H9 (cell line): ENCODE data around the gene CCDC33. TPM values are rescaled to one million over a fixed set of nuclear protein-coding genes. Genes with fewer than 3 reads are reported as not detected.

Experiments used
- DNase-seq: peaks from one replicate; pipeline ENCODE4 v3.0.0-alpha.2; 2017
- H2AFZ ChIP-seq: one replicate; pipeline ENCODE4 v1.6.1; 2013; ENCODE audit warnings: mild to moderate bottlenecking, low read length, control low read depth, moderate library complexity
- H2AK5ac ChIP-seq: 2 replicates; pipeline ENCODE4 v1.6.1; 2013; ENCODE audit warnings: low read length, control low read depth, mixed read lengths; ENCODE audit not compliant: insufficient read length
- H2BK120ac ChIP-seq: one replicate; pipeline ENCODE4 v1.6.1; 2013; ENCODE audit warnings: low read depth, mild to moderate bottlenecking, low read length, control low read depth, inconsistent platforms; ENCODE audit not compliant: poor library complexity, severe bottlenecking
- H2BK12ac ChIP-seq: 2 replicates; pipeline ENCODE4 v1.6.1; 2013; ENCODE audit warnings: low read length, control low read depth, mixed read lengths, low read depth; ENCODE audit not compliant: insufficient read length
- H2BK15ac ChIP-seq: 2 replicates; pipeline ENCODE4 v1.6.1; 2013; ENCODE audit warnings: low read depth, low read length, control low read depth
- H2BK20ac ChIP-seq: one replicate; pipeline ENCODE4 v1.6.1; 2013; ENCODE audit warnings: low read depth, mild to moderate bottlenecking, low read length, control low read depth, inconsistent platforms; ENCODE audit not compliant: poor library complexity, severe bottlenecking
- H2BK5ac ChIP-seq: 2 replicates; pipeline ENCODE4 v1.6.1; 2013; ENCODE audit warnings: low read length, control low read depth, mixed read lengths; ENCODE audit not compliant: insufficient read length
- H3K14ac ChIP-seq: 2 replicates; pipeline ENCODE4 v1.6.1; 2013; ENCODE audit warnings: low read length, control low read depth; ENCODE audit not compliant: insufficient read depth
- H3K18ac ChIP-seq: 2 replicates; pipeline ENCODE4 v1.6.1; 2013; ENCODE audit warnings: low read depth, mild to moderate bottlenecking, mixed read lengths, low read length, control low read depth; ENCODE audit not compliant: insufficient read length
- H3K23ac ChIP-seq: 2 replicates; pipeline ENCODE4 v1.6.1; 2013; ENCODE audit warnings: low read length, control low read depth, mixed read lengths, low read depth; ENCODE audit not compliant: insufficient read length
- H3K23me2 ChIP-seq: 2 replicates; pipeline ENCODE4 v1.6.1; 2013; ENCODE audit warnings: low read depth, mild to moderate bottlenecking, mixed read lengths, low read length, control low read depth; ENCODE audit not compliant: insufficient read length, poor library complexity, severe bottlenecking
- H3K27ac ChIP-seq: 2 replicates; pipeline ENCODE4 v1.5.1; 2013; ENCODE audit warnings: low read length, control low read depth, mixed read lengths, low read depth; ENCODE audit not compliant: insufficient read length
- H3K27me3 ChIP-seq: 2 replicates; pipeline ENCODE4 v1.6.1; 2013; ENCODE audit warnings: low read length, control low read depth, inconsistent platforms; ENCODE audit not compliant: insufficient read depth
- H3K4ac ChIP-seq: 2 replicates; pipeline ENCODE4 v1.6.1; 2013; ENCODE audit warnings: low read depth, mild to moderate bottlenecking, control low read depth, inconsistent platforms, low read length, moderate library complexity
- H3K4me1 ChIP-seq: 2 replicates; pipeline ENCODE4 v1.6.1; 2013; ENCODE audit warnings: low read length, control low read depth, inconsistent platforms; ENCODE audit not compliant: insufficient read depth
- H3K4me2 ChIP-seq: 2 replicates; pipeline ENCODE4 v1.6.1; 2013; ENCODE audit warnings: low read length, control low read depth, mixed read lengths; ENCODE audit not compliant: insufficient read length, insufficient read depth
- H3K56ac ChIP-seq: 2 replicates; pipeline ENCODE4 v1.6.1; 2013; ENCODE audit warnings: low read depth, mild to moderate bottlenecking, mixed read lengths, low read length, control low read depth; ENCODE audit not compliant: insufficient read length
- H3K79me1 ChIP-seq: 2 replicates; pipeline ENCODE4 v1.6.1; 2013; ENCODE audit warnings: low read depth, mild to moderate bottlenecking, moderate library complexity, low read length, control low read depth, inconsistent platforms; ENCODE audit not compliant: insufficient read depth, poor library complexity, severe bottlenecking
- H3K79me2 ChIP-seq: 2 replicates; pipeline ENCODE4 v1.6.1; 2013; ENCODE audit warnings: low read length, control low read depth, inconsistent platforms; ENCODE audit not compliant: insufficient read depth
- H3K9ac ChIP-seq: 2 replicates; pipeline ENCODE4 v1.6.1; 2013; ENCODE audit warnings: low read length, control low read depth, mixed read lengths; ENCODE audit not compliant: insufficient read length; ENCODE audit errors: extremely low read depth
- H3K9me3 ChIP-seq: one replicate; pipeline ENCODE4 v1.6.1; 2013; ENCODE audit warnings: low read depth, low read length, inconsistent platforms; ENCODE audit not compliant: control insufficient read depth
- H3T11ph ChIP-seq: one replicate; pipeline ENCODE4 v1.6.1; 2013; ENCODE audit warnings: mild to moderate bottlenecking, low read length, control low read depth, inconsistent platforms
- H4K20me1 ChIP-seq: one replicate; pipeline ENCODE4 v1.6.1; 2013; ENCODE audit not compliant: control insufficient read depth, insufficient read length, insufficient read depth
- H4K5ac ChIP-seq: 2 replicates; pipeline ENCODE4 v1.6.1; 2013; ENCODE audit warnings: low read depth, mild to moderate bottlenecking, mixed read lengths, low read length, control low read depth; ENCODE audit not compliant: insufficient read length
- H4K8ac ChIP-seq: replicated peaks from 2 replicates; pipeline ENCODE4 v1.6.1; 2013; ENCODE audit warnings: low read length, control low read depth, mixed read lengths, low read depth; ENCODE audit not compliant: insufficient read length
- H4K91ac ChIP-seq: 2 replicates; pipeline ENCODE4 v1.6.1; 2013; ENCODE audit warnings: low read depth, mild to moderate bottlenecking, moderate library complexity, mixed read lengths, low read length, control low read depth; ENCODE audit not compliant: insufficient read length
- H3K27ac Mint-ChIP-seq, 3 experiments: 2 replicates in 2 of 3; 3 replicates in 1 of 3; pipeline ENCODE4 v1.8.0; 2020 to 2021; ENCODE audit warnings: mixed read lengths in 3 of 3, mild to moderate bottlenecking in 1 of 3, moderate library complexity in 1 of 3
- H3K27me3 Mint-ChIP-seq: 2 replicates; pipeline ENCODE4 v1.8.0; 2021; ENCODE audit warnings: low read depth, mild to moderate bottlenecking, moderate library complexity, mixed read lengths
- H3K36me3 Mint-ChIP-seq, 3 experiments: 2 replicates in 2 of 3; 3 replicates in 1 of 3; pipeline ENCODE4 v1.8.0; 2020 to 2021; ENCODE audit warnings: low read depth in 3 of 3, mixed read lengths in 3 of 3; ENCODE audit not compliant: insufficient read depth in 1 of 3
- H3K4me1 Mint-ChIP-seq, 2 experiments: 2 replicates each; pipeline ENCODE4 v1.8.0; 2020; ENCODE audit warnings: mixed read lengths in 2 of 2
- H3K4me3 Mint-ChIP-seq, 2 experiments: 2 replicates in 1 of 2; 3 replicates in 1 of 2; pipeline ENCODE4 v1.8.0; 2020 to 2021; ENCODE audit warnings: mild to moderate bottlenecking in 2 of 2, mixed read lengths in 2 of 2, moderate library complexity in 1 of 2
- H3K9me3 Mint-ChIP-seq, 2 experiments: 2 replicates in 1 of 2; 3 replicates in 1 of 2; pipeline ENCODE4 v1.8.0; 2020; ENCODE audit warnings: mild to moderate bottlenecking in 2 of 2, mixed read lengths in 2 of 2, moderate library complexity in 1 of 2
- WGBS: extraction: QIAGEN DNeasy Blood & Tissue Kit; methylation state at CpG from one replicate; pipeline ENCODE4 v1.1.7; 2013; ENCODE audit warnings: missing lambda C conversion rate, low lambda C conversion rate, mixed read lengths; ENCODE audit not compliant: insufficient read length; ENCODE audit errors: extremely low coverage; 5-methylcytosine and 5-hydroxymethylcytosine counted together
- total RNA-seq: library from RNA; stranded (reverse); gene quantifications from 2 replicates; pipeline ENCODE4 v1.2.1, GENCODE V29; 2021
- TF ChIP-seq, protein P1 (sequence below): fragments of 200-600 bp; sonication (generic); conservative IDR thresholded peaks from 3 replicates; pipeline ENCODE4 v1.8.0; 2021; ENCODE audit warnings: antibody characterized with exemption, mild to moderate bottlenecking

CCDC33 gene
- total RNA-seq, 1 experiment from 2014 or later, result 4.6 TPM

DNA sequence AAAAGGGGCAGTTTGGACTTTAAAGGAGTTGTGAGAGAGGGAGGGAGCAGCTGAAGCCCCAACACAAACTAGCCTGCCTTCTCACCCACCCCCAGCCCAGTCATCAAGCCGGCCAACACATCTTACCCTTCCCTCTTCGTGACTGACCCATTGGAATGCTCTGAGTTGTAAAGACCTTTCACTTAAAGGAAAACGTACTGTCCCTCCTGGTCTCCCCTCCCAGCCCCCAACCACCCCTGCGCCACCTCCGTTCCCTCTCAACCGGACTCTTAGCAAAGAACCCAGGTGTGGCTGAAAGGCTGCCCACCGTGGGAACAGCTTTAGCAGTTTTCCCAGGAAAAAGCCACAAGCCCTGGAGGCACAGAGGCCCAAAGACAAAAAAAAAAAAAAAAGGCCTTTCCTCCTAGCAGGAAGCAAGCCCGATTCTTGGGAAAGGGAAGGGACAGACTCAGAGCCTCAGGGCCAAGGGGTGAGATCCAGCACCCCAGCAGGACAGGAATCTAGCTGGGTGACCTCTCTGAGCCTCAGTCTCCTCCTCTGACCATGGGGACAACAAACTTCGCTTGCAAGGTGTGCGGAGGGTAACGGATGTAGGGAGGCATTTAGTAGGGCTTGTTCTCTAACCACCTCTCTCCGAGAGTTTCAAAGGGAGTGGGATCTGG lies 128.9 kb downstream of the CCDC33 start:
- no peak overlapping the region for H2AFZ ChIP-seq
- peaks cover 2% of the 10 kb centered on the region; the same call in 1 of the 2 replicates for H3K4me1 ChIP-seq
- peak overlapping the region; percentile 92; the same call in 1 of the 2 replicates for H3K14ac ChIP-seq
- no peaks in the 10 kb centered on the region for H3K79me1 ChIP-seq
- no peak overlapping the region for H2BK5ac ChIP-seq
- no peak overlapping the region for H4K91ac ChIP-seq
- H3K27me3 ChIP-seq, result no peaks in the 10 kb centered on the region
- H3K23me2 ChIP-seq, result peaks cover 18% of the 10 kb centered on the region
- Mint-ChIP-seq H3K4me1 (peaks cover 13 to 19% of the 10 kb centered on the region in 2 experiments), H3K9me3 (no peaks in the 10 kb centered on the region), H3K27ac (peak overlapping the region in 1 of 3 experiments; percentile 63; a peak in 1 of 7 replicates), H3K36me3 (0 out of 7 replicates have a peak, but pooled peaks cover 0 to 2% (median 0%) of the 10 kb centered on the region in 3 experiments), H3K4me3 (peak overlapping the region; percentile 67 to 81), H3K27me3 (peaks cover 42% of the 10 kb centered on the region)
- no peak overlapping the region for H2BK20ac ChIP-seq
- no peaks in the 10 kb centered on the region for H3K9me3 ChIP-seq
- H2BK120ac ChIP-seq, result no peak overlapping the region
- H3K56ac ChIP-seq, result no peak overlapping the region
- H3K27ac ChIP-seq, result no peak overlapping the region
- no CpG with 5 or more reads among the region's 12 CpGs for WGBS
- H3T11ph ChIP-seq, result no peak overlapping the region
- H3K79me2 ChIP-seq, result no peaks in the 10 kb centered on the region
- H3K23ac ChIP-seq, result no peak overlapping the region
- H3K4me2 ChIP-seq, result peak overlapping the region; percentile 22
- no peak overlapping the region for H4K5ac ChIP-seq
- no peak overlapping the region for H2BK12ac ChIP-seq
- TF ChIP-seq, protein P1, sequence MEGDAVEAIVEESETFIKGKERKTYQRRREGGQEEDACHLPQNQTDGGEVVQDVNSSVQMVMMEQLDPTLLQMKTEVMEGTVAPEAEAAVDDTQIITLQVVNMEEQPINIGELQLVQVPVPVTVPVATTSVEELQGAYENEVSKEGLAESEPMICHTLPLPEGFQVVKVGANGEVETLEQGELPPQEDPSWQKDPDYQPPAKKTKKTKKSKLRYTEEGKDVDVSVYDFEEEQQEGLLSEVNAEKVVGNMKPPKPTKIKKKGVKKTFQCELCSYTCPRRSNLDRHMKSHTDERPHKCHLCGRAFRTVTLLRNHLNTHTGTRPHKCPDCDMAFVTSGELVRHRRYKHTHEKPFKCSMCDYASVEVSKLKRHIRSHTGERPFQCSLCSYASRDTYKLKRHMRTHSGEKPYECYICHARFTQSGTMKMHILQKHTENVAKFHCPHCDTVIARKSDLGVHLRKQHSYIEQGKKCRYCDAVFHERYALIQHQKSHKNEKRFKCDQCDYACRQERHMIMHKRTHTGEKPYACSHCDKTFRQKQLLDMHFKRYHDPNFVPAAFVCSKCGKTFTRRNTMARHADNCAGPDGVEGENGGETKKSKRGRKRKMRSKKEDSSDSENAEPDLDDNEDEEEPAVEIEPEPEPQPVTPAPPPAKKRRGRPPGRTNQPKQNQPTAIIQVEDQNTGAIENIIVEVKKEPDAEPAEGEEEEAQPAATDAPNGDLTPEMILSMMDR, result no peak
- H4K8ac ChIP-seq, result no peak overlapping the region
- H4K20me1 ChIP-seq, result no peaks in the 10 kb centered on the region
- no peak overlapping the region for H2AK5ac ChIP-seq
- no peak overlapping the region for H3K9ac ChIP-seq
- H3K18ac ChIP-seq, result no peak overlapping the region
- no peak overlapping the region for H3K4ac ChIP-seq
- no peak overlapping the region for H2BK15ac ChIP-seq
- DNase-seq, result peak; percentile 41
